ENCODE data around the gene RAB14. TPM values are rescaled to one million over a fixed set of nuclear protein-coding genes. Genes with fewer than 3 reads are reported as not detected.
A peak's percentile ranks its signal among the peaks of the same experiment; 100 is the strongest.

Gene RAB14
- total and polyA plus RNA-seq, 2 experiments from 2014 or later, result 58.7 to 61.9 TPM

DNA sequence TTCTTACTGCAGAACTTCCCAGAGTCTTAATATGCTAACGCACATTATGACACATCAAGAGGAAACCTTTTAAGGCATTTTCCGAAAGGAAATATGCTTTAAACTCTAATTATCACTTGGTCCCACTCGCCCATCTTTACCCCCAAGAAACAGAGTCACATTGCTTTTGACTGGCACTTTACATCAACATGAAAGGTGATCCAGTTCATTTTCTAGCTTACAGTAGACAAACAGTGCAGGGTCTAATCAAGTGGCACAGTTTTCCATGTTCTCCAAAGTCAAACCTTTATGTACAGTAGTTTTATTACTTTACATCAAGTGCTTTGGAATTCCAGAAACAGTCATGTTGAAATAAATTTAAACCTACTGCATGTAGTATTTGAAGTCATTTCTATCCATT, 12.0 kb downstream of the RAB14 start:
- no peak overlapping the region for H3K4me3 ChIP-seq
- H3K9me3 ChIP-seq (ENCODE audit: low read depth), result no peaks in the 10 kb centered on the region
- peaks cover 8% of the 10 kb centered on the region for H3K4me1 ChIP-seq (ENCODE audit: insufficient read depth)
- no peak for DNase-seq (ENCODE audit: low spot score)
- H3K36me3 ChIP-seq (replicated peaks; ENCODE audit: insufficient read depth, low read depth), result no peaks in the 10 kb centered on the region
- no peak overlapping the region for H3K4me2 ChIP-seq
- H4K20me1 ChIP-seq (ENCODE audit: insufficient read depth, poor library complexity, severe bottlenecking), result peaks cover 84% of the 10 kb centered on the region
- WGBS (ENCODE audit: low lambda C conversion rate, missing lambda C conversion rate), result 90% methylated on average over 3 of the region's 3 CpGs
- no peak for TF ChIP-seq EZH2phosphoT487 (IDR thresholded peaks at IDR 0.05; ENCODE audit: low read depth, severe bottlenecking, unreplicated experiment)
- H2AFZ ChIP-seq, result no peak overlapping the region
- no peaks in the 10 kb centered on the region for H3K27me3 ChIP-seq
- no peak overlapping the region for H3K27ac ChIP-seq
- no peaks in the 10 kb centered on the region for H3K9me2 ChIP-seq (replicated peaks; ENCODE audit: insufficient read depth)
- peaks cover 100% of the 10 kb centered on the region for H3K79me2 ChIP-seq

DNA sequence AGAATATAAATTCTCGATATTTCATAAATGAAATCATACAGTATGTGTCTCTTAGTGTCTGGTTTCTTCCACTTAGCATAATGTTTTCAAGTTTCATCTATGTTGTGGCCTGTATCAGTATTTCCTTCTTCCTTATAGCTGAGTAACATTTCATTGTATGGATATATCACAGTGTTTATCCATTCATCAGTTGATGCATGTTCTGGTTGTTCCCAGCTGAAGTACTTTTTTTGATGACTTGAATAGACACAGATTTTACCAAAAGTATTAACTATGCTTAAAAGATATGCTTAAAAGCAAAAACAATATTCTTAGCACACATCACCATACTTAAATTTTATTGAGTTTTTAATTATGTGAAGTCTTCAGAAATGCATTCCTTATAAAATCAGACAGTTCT, 12.7 kb downstream of the RAB14 start:
- no peak overlapping the region for H3K4me2 ChIP-seq
- H4K20me1 ChIP-seq (ENCODE audit: insufficient read depth, poor library complexity, severe bottlenecking), result peaks cover 80% of the 10 kb centered on the region
- H3K27me3 ChIP-seq, result no peaks in the 10 kb centered on the region
- no peak overlapping the region for H3K27ac ChIP-seq
- H2AFZ ChIP-seq, result no peak overlapping the region
- DNase-seq (ENCODE audit: low spot score), result no peak
- no peaks in the 10 kb centered on the region for H3K36me3 ChIP-seq (replicated peaks; ENCODE audit: insufficient read depth, low read depth)
- WGBS (ENCODE audit: low lambda C conversion rate, missing lambda C conversion rate), result 95% methylated on average over 1 of the region's 1 CpG
- TF ChIP-seq EZH2 (IDR thresholded peaks at IDR 0.05; ENCODE audit: borderline replicate concordance), result no peak
- TF ChIP-seq EZH2phosphoT487 (IDR thresholded peaks at IDR 0.05; ENCODE audit: low read depth, severe bottlenecking, unreplicated experiment), result no peak
- TF ChIP-seq, protein P1, sequence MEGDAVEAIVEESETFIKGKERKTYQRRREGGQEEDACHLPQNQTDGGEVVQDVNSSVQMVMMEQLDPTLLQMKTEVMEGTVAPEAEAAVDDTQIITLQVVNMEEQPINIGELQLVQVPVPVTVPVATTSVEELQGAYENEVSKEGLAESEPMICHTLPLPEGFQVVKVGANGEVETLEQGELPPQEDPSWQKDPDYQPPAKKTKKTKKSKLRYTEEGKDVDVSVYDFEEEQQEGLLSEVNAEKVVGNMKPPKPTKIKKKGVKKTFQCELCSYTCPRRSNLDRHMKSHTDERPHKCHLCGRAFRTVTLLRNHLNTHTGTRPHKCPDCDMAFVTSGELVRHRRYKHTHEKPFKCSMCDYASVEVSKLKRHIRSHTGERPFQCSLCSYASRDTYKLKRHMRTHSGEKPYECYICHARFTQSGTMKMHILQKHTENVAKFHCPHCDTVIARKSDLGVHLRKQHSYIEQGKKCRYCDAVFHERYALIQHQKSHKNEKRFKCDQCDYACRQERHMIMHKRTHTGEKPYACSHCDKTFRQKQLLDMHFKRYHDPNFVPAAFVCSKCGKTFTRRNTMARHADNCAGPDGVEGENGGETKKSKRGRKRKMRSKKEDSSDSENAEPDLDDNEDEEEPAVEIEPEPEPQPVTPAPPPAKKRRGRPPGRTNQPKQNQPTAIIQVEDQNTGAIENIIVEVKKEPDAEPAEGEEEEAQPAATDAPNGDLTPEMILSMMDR (IDR thresholded peaks at IDR 0.05; ENCODE audit: poor library complexity), result no peak
- no peaks in the 10 kb centered on the region for H3K9me3 ChIP-seq (ENCODE audit: low read depth)
- no peaks in the 10 kb centered on the region for H3K9me2 ChIP-seq (replicated peaks; ENCODE audit: insufficient read depth)
- no peak overlapping the region for H3K4me3 ChIP-seq
- H3K79me2 ChIP-seq, result peaks cover 97% of the 10 kb centered on the region
- H3K4me1 ChIP-seq (ENCODE audit: insufficient read depth), result peaks cover 8% of the 10 kb centered on the region

DNA sequence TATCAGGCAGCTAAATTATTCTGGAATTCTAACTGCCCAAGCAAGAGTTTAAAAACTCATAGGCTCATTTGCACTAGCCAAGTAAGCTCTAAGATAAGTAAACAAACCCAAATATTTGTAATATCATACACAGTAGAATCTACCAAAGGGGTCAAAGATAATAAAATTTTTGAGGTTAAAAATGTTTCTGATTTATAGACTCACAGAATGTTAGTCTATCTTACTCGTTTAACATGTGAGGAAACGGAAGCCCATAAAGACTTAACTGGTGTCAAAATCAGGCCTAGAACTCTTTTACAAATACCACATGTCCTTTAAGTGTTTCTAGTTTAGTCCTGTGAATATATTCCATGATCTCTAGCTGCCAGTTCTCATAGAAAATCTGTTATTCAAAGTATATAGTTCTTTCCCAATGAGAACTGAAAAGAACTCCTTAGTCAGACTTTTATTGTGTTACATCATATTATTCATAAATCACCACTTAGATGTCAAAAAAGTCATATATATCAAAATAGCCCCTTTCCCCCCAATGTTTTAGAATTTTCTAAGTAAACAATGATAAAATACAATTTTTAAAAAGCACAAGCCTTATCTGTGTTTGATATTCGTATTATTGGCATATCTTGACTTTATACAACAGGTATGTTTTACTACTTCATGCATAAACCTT, 13.9 kb downstream of the RAB14 start:
- Histone ChIP-seq H2AFZ (no peak overlapping the region), H3K4me3 (no peak overlapping the region), H3K9me3 (ENCODE audit: low read depth) (no peaks in the 10 kb centered on the region), H3K4me1 (ENCODE audit: insufficient read depth) (peaks cover 20% of the 10 kb centered on the region), H3K27me3 (no peaks in the 10 kb centered on the region), H3K4me2 (peak overlapping the region; percentile 6), H3K27ac (no peak overlapping the region), H3K79me2 (peaks cover 93% of the 10 kb centered on the region), H4K20me1 (ENCODE audit: insufficient read depth, poor library complexity, severe bottlenecking) (peaks cover 68% of the 10 kb centered on the region), H3K9me2 (replicated peaks; ENCODE audit: insufficient read depth) (no peaks in the 10 kb centered on the region), H3K36me3 (replicated peaks; ENCODE audit: insufficient read depth, low read depth) (no peaks in the 10 kb centered on the region)
- 62% methylated on average over 3 of the region's 3 CpGs for WGBS (ENCODE audit: low lambda C conversion rate, missing lambda C conversion rate)
- DNase-seq (ENCODE audit: low spot score), result no peak
- no peak for TF ChIP-seq EZH2 (IDR thresholded peaks at IDR 0.05; ENCODE audit: borderline replicate concordance)
- TF ChIP-seq EZH2phosphoT487 (IDR thresholded peaks at IDR 0.05; ENCODE audit: low read depth, severe bottlenecking, unreplicated experiment), result no peak
- TF ChIP-seq, protein P1 (IDR thresholded peaks at IDR 0.05; ENCODE audit: poor library complexity), result no peak

DNA sequence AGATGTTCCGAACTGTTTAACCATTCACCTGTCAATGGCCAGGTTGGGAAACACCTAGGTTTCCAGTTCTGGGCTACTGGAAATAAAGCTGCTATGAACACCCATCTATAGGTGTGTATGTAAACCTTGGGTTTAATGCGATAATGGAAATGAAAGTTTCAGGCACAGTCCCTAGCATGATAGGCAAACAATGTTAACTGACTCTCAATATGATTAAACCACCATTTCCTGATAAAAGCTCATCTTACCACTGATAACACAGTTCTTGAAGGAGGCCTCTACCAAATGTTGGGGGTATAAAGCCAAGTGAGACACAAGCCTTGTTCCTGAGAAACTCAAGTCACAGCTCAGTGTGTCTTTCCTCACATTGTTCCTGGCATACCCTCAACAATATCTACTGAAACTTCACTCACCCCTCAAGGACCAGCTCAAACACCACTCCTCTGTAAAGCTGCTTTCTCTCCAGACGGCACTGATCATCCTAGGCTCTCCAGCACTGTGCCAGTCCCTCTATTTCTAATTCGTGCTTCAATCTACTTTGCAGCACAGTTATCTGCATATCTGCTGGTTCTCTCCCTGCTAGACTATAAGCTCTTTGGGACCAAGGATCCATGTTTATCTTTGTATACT, 15.8 kb downstream of the RAB14 start:
- no peaks in the 10 kb centered on the region for H3K27me3 ChIP-seq
- H4K20me1 ChIP-seq (ENCODE audit: insufficient read depth, poor library complexity, severe bottlenecking), result peaks cover 55% of the 10 kb centered on the region
- no peak overlapping the region for H2AFZ ChIP-seq
- WGBS (ENCODE audit: low lambda C conversion rate, missing lambda C conversion rate), result 93% methylated on average over 4 of the region's 4 CpGs
- no peaks in the 10 kb centered on the region for H3K9me2 ChIP-seq (replicated peaks; ENCODE audit: insufficient read depth)
- TF ChIP-seq EZH2phosphoT487 (IDR thresholded peaks at IDR 0.05; ENCODE audit: low read depth, severe bottlenecking, unreplicated experiment) (no peak), EZH2 (IDR thresholded peaks at IDR 0.05; ENCODE audit: borderline replicate concordance) (no peak)
- TF ChIP-seq, protein P1 (IDR thresholded peaks at IDR 0.05; ENCODE audit: poor library complexity), result no peak
- H3K4me1 ChIP-seq (ENCODE audit: insufficient read depth), result peaks cover 28% of the 10 kb centered on the region
- H3K4me3 ChIP-seq, result no peak overlapping the region
- no peak overlapping the region for H3K27ac ChIP-seq
- H3K36me3 ChIP-seq (replicated peaks; ENCODE audit: insufficient read depth, low read depth), result no peaks in the 10 kb centered on the region
- no peak for DNase-seq (ENCODE audit: low spot score)
- peaks cover 91% of the 10 kb centered on the region for H3K79me2 ChIP-seq
- H3K9me3 ChIP-seq (ENCODE audit: low read depth), result no peaks in the 10 kb centered on the region
- no peak overlapping the region for H3K4me2 ChIP-seq

Measured in hepatocyte (in vitro differentiated cells).